GM12878 (cell line): ENCODE measurements around the gene C10orf90.

Experiments
- CEBPB ChIP-seq, 2 experiments: fragments of 150-350 bp in 1 of 2; IDR thresholded peaks; 2 replicates each; pipeline ENCODE4 v1.6.1; 2012 to 2014; ENCODE audit warnings: low read depth in 2 of 2, low read length in 2 of 2, borderline replicate concordance in 1 of 2, inconsistent platforms in 1 of 2
- EP300 ChIP-seq, 2 experiments: fragments of 150-350 bp in 1 of 2; IDR thresholded peaks; 2 replicates each; pipeline ENCODE4 v1.6.1; 2011 to 2012; ENCODE audit warnings: low read depth in 2 of 2, low read length in 2 of 2, borderline replicate concordance in 1 of 2, improper control_type of control experiment in 1 of 2, inconsistent platforms in 1 of 2; ENCODE audit not compliant: control insufficient read depth in 1 of 2
- HDAC2 ChIP-seq: fragments of 200-600 bp; sonication (generic); IDR thresholded peaks from 2 replicates; pipeline ENCODE4 v1.6.1; 2017
- RFX5 ChIP-seq: IDR thresholded peaks from 2 replicates; pipeline ENCODE4 v1.6.1; 2011; ENCODE audit warnings: low read depth, low read length, improper control_type of control experiment

DNA sequence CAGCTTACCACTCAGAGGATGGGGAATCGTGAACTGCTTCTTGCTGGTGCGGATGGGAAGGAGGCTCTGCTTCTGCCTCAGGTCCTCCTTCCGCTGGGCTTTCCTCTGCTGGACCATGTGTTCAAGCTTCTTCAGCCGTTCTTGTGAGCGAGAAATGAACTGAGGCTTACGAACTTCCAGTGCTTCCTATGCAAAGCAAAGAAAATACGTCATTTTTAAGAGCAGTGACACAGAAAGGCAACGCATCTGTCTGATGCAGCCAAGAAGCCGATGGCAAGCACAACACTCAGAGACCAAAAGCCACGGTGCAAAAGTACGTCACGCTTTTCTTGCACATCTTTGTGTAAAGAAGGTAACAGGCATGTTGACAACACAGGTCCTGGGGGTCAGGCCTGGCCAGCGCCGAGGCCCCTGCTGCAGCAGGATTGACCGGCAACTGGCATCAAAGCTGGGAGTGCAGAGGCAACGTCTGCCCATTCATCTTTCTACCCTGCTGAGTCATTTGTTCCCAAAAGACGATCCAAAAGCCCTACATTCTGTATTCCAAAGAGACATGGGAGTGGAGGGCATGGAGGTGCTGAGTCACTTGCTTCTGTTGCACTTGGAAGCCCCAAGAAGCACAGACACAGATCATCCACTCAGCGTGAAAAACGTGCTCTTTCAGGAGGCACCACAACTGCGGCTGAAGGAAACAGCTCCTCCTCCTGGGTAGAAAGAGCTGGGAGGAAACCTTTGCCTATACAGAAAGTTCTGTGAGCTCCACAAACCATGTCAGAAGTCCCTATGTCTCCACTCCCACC, 211.3 kb downstream of the C10orf90 start:
- TF ChIP-seq EP300 (IDR thresholded peaks at IDR 0.05; ENCODE audit: borderline replicate concordance in 1 of 2, control insufficient read depth in 1 of 2, low read depth in 2 of 2, low read length in 2 of 2) (no peak), RFX5 (no peak), CEBPB (IDR thresholded peaks at IDR 0.05; ENCODE audit: borderline replicate concordance in 1 of 2, low read depth in 2 of 2, low read length in 2 of 2) (no peak), HDAC2 (no peak)
